ENCODE data around the gene PDCD1LG2. TPM values are rescaled to one million over a fixed set of nuclear protein-coding genes. Genes with fewer than 3 reads are reported as not detected.

Gene PDCD1LG2
- total RNA-seq, 1 donor from 2014 or later = 9.0 TPM

DNA sequence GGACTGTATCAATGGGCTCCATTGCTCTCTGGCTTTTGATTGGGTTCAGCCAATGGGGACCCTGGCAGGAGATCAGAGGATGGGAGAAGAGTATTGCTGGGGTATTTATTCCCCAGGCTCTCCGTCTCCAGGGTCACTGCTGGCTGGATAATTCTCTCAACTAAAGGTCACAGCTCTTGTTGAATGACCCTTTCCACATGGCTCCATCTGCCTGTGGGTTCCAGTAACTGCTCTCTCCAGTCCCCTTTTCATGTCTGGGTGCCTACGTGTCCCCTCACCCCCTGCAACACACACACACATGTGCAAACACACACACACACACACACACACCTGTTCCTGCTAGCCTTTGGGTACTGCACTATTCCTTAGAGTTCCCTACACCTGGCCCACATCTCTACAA lies 64.7 kb downstream of the PDCD1LG2 start:
- Histone ChIP-seq H3K27ac (no peak overlapping the region), H3K36me3 (no peaks in the 10 kb centered on the region), H3K4me3 (no peak overlapping the region), H3K27me3 (ENCODE audit: low read depth) (no peaks in the 10 kb centered on the region), H3K4me1 (no peaks in the 10 kb centered on the region), H3K9me3 (no peaks in the 10 kb centered on the region)
- TF ChIP-seq, protein P1, sequence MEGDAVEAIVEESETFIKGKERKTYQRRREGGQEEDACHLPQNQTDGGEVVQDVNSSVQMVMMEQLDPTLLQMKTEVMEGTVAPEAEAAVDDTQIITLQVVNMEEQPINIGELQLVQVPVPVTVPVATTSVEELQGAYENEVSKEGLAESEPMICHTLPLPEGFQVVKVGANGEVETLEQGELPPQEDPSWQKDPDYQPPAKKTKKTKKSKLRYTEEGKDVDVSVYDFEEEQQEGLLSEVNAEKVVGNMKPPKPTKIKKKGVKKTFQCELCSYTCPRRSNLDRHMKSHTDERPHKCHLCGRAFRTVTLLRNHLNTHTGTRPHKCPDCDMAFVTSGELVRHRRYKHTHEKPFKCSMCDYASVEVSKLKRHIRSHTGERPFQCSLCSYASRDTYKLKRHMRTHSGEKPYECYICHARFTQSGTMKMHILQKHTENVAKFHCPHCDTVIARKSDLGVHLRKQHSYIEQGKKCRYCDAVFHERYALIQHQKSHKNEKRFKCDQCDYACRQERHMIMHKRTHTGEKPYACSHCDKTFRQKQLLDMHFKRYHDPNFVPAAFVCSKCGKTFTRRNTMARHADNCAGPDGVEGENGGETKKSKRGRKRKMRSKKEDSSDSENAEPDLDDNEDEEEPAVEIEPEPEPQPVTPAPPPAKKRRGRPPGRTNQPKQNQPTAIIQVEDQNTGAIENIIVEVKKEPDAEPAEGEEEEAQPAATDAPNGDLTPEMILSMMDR (IDR thresholded peaks at IDR 0.05) = no peak
- ATAC-seq (no peak), DNase-seq (no peak)
- intact Hi-C loops (cut with DNase I) = no loop called here

DNA sequence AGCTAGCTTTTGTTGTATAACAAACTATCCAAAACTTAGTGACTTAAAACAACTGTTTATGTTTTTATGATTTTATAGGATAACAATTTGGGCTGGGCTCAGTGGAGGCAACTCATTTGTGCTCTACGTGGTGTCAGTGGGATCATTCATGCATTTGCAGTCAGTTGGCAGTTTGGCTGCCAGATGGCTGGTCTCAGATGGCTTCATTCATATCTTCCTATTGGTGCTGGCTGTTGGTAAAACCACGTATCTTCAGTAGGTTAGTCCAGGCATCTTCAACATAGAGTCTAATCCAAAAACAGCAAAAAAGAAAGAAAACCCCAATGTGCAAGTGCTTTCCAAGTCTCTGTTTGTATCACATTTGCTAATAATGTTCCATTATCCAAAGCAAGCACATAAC lies 66.9 kb downstream of the PDCD1LG2 start:
- no peaks in the 10 kb centered on the region for H3K27me3 ChIP-seq (ENCODE audit: low read depth)
- no peaks in the 10 kb centered on the region for H3K9me3 ChIP-seq
- no peaks in the 10 kb centered on the region for H3K36me3 ChIP-seq
- TF ChIP-seq, protein P1 (IDR thresholded peaks at IDR 0.05) = no peak
- H3K4me1 ChIP-seq = no peaks in the 10 kb centered on the region
- DNase-seq (no peak), ATAC-seq (no peak)
- no peak overlapping the region for H3K27ac ChIP-seq
- intact Hi-C loops (cut with DNase I) = no loop called here
- no peak overlapping the region for H3K4me3 ChIP-seq

DNA sequence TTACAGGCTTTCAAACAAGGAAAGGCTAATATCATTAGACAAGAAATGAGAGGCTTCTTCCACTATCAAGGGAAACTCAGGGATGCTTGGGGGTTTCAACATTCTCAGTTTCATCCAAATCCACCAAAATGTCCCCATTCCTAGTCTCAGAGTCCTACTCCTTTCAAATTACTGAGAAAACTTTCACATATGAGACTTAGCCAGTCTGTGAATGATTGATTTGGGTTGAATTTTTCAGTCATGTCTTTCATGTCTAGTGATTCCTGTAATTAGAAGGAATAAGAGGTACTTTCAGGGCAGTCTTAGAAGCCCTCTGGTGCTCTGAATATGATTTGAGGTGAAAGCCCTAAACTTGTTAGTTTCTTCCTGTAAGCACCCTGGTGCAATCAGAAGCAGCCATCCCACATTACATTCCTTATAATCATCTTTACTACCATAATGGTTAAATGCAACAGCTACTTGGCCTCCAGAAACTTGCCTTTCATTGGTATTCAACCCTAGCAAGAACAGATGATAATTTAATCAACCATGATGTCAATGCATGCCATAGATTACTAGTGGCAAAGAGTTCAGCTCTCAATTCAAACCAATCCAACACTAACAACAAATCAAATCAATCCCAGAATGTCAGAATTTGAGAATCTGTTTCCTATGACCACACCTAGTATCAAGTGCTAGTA lies 67.8 kb downstream of the PDCD1LG2 start:
- TF ChIP-seq, protein P1 (IDR thresholded peaks at IDR 0.05) = no peak
- no peak for ATAC-seq
- no peak for DNase-seq
- Histone ChIP-seq H3K27me3 (ENCODE audit: low read depth) (no peaks in the 10 kb centered on the region), H3K4me1 (no peaks in the 10 kb centered on the region), H3K4me3 (no peak overlapping the region), H3K36me3 (no peaks in the 10 kb centered on the region), H3K9me3 (no peaks in the 10 kb centered on the region), H3K27ac (no peak overlapping the region)
- intact Hi-C loops (cut with DNase I) = no loop called here

DNA sequence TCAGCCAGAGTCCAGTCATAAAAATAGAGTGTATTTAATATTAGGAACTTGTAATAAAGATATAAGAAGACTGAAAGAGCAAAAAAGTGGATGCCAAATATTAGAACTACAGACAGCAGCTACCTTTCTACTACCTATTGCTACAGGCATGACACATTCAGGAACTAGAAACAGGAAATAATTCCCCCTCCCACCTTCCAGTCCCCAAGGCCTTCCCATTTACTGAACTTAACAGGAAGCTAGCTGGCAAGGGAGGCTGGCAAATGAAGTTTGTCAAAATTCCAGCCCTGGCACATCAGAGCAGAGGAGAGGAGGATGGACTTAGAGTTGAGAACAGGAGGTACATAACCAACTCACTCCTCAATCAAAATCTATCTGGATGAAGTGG lies 68.4 kb downstream of the PDCD1LG2 start:
- no peaks in the 10 kb centered on the region for H3K9me3 ChIP-seq
- DNase-seq = no peak
- intact Hi-C loops (cut with DNase I) = no loop called here
- no peaks in the 10 kb centered on the region for H3K36me3 ChIP-seq
- no peaks in the 10 kb centered on the region for H3K27me3 ChIP-seq (ENCODE audit: low read depth)
- no peaks in the 10 kb centered on the region for H3K4me1 ChIP-seq
- ATAC-seq = no peak
- H3K4me3 ChIP-seq = no peak overlapping the region
- no peak overlapping the region for H3K27ac ChIP-seq
- TF ChIP-seq, protein P1 (IDR thresholded peaks at IDR 0.05) = no peak

DNA sequence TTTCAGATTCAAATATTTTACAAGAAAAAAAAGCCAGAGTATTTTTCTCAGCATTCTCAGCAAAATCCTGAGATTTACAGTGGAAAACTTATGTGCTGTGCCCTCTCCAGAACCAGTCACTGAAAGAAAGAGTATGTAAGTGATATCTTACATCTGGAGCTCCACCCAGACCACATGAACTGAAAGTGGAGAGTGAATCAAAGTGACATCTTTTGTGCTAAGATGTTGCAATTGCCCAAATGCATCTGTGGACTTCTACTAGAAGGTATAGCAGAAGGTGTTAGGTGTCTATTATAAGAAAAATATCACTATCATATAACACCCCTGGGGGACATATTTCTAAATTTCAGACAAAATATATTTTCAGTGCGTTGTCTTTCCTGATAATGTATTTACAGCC lies 69.5 kb downstream of the PDCD1LG2 start:
- H3K27me3 ChIP-seq (ENCODE audit: low read depth) = no peaks in the 10 kb centered on the region
- no peaks in the 10 kb centered on the region for H3K4me1 ChIP-seq
- ATAC-seq = no peak
- TF ChIP-seq, protein P1 (IDR thresholded peaks at IDR 0.05) = no peak
- H3K4me3 ChIP-seq = no peak overlapping the region
- no peak for DNase-seq
- H3K36me3 ChIP-seq = no peaks in the 10 kb centered on the region
- intact Hi-C loops (cut with DNase I) = no loop called here
- no peak overlapping the region for H3K27ac ChIP-seq
- H3K9me3 ChIP-seq = no peaks in the 10 kb centered on the region

Data from lower lobe of right lung (tissue), 2 donors.